Prostate gland (tissue), 2 donors: ENCODE data around the gene NKD2. TPM values are rescaled to one million over a fixed set of nuclear protein-coding genes. Genes with fewer than 3 reads are reported as not detected.
"Not testable (repeated sequence)": the region's sequence is repeated elsewhere in the genome, so short reads cannot be mapped to it uniquely, and the experiment has no call there.

Experiments
- DNase-seq: peaks from one replicate; pipeline ENCODE4 v3.0.0-alpha.2; 2019; ENCODE audit warnings: low spot score
- H3K27ac ChIP-seq, 2 donors: fragments of 200-600 bp; sonication (generic); 2 replicates each; pipeline ENCODE4 v1.5.1; 2017 to 2019
- H3K27me3 ChIP-seq: fragments of 200-600 bp; sonication (generic); replicated peaks from 2 replicates; pipeline ENCODE4 v1.5.1; 2019; ENCODE audit not compliant: insufficient read depth
- H3K36me3 ChIP-seq, 2 donors: fragments of 200-600 bp; sonication (generic); 1 replicate in 1 of 2; 2 replicates in 1 of 2; pipeline versions ENCODE4 v1.5.1 to v1.8.1; 2017 to 2019
- H3K4me1 ChIP-seq: fragments of 200-600 bp; sonication (generic); replicated peaks from 2 replicates; pipeline ENCODE4 v1.5.1; 2019
- H3K4me3 ChIP-seq, 2 donors: fragments of 200-600 bp; sonication (generic); 2 replicates each; pipeline ENCODE4 v1.5.1; 2017 to 2019
- H3K9me3 ChIP-seq: fragments of 200-600 bp; sonication (generic); 2 replicates; pipeline ENCODE4 v1.5.1; 2017
- CTCF ChIP-seq, 4 experiments: fragments of 200-600 bp in 2 of 4; fragments of 450-650 bp in 2 of 4; sonication (generic) in 2 of 4; IDR thresholded peaks; 1 replicate in 3 of 4; 2 replicates in 1 of 4; pipeline ENCODE4 v1.5.1; 2016 to 2019; ENCODE audit warnings: antibody characterized with exemption in 4 of 4, mild to moderate bottlenecking in 2 of 4, moderate library complexity in 2 of 4
- POLR2A ChIP-seq: fragments of 450-650 bp; IDR thresholded peaks from one replicate; pipeline ENCODE4 v1.6.1; 2016; ENCODE audit warnings: antibody characterized with exemption, mild to moderate bottlenecking
- POLR2AphosphoS5 ChIP-seq: sonication (generic); formaldehyde crosslinking; IDR thresholded peaks from one replicate; pipeline ENCODE4 v1.6.1; 2017; ENCODE audit warnings: antibody characterized with exemption
- WGBS: methylation state at CpG from one replicate; pipeline ENCODE4 v1.1.5; 2018; 5-methylcytosine and 5-hydroxymethylcytosine counted together
- intact Hi-C: fragments of 100-400 bp; cut with DNase I; formaldehyde crosslinking; loops from one replicate; pipeline ENCODE4 v1.14.2; 2022
- total RNA-seq, 2 donors: library from RNA; depleted of rRNA; stranded (reverse); fragments of >200 nt; gene quantifications; one replicate each; pipeline ENCODE4 v1.1.0, GENCODE V29; 2016

NKD2 gene
- total RNA-seq, 2 donors from 2014 or later, result 2.9 to 22.1 TPM

DNA sequence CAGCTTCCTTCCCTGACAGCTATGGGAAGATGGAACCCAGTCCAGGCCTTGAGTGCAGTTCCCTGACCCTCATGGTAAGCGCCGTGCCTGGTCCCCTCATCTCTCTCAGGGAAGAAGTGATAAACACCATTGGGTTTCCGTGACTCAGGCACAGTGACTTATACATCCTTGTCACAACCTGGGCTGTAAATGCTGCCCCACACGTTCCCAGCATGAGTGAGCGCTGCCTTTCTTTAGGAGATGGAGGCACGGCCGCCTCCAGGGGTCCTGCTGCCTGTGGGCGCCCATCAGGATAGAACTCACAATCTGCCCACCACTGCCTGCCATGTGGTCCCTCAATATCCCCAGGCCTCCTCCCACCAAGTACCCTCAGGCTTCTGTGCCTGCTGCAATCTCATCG, 8.3 kb upstream of the NKD2 start:
- Histone ChIP-seq H3K36me3 (no peaks in the 10 kb centered on the region), H3K27ac (no peak overlapping the region), H3K4me3 (no peak overlapping the region), H3K4me1 (no peaks in the 10 kb centered on the region), H3K27me3 (no peaks in the 10 kb centered on the region), H3K9me3 (no peaks in the 10 kb centered on the region)
- DNase-seq, result no peak
- intact Hi-C loops, result loop anchor here (5.0 kb wide), 1 partner anchor 73 kb away; no protein-coding TSS in a partner anchor
- TF ChIP-seq CTCF (IDR thresholded peaks at IDR 0.05) (no peak), POLR2AphosphoS5 (no peak), POLR2A (no peak)
- 97% methylated on average over 9 of the region's 9 CpGs for WGBS

DNA sequence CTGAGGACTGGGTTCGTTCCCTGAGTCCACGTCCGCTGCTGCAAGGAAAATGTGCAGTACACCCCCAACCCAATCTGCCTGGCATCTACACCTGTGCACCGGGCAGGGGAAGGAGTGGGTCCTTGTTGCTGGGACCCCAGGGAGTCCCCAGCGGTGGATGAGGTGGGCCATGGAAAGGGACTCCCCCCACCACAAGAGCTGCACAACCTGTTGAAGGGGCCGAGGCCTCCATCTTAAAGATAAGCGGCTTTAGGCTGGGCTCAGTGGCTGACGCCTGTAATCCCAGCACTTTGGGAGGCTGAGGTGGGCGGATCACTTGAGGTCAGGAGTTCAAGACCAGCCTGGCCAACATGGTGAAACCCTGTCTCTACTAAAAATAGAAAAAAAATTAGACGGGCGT, 7.8 kb upstream of the NKD2 start:
- H3K4me1 ChIP-seq, DNase-seq, H3K36me3 ChIP-seq, H3K9me3 ChIP-seq, H3K4me3 ChIP-seq, H3K27me3 ChIP-seq, H3K27ac ChIP-seq: not testable (repeated sequence)
- 95% methylated on average over 11 of the region's 11 CpGs for WGBS
- intact Hi-C loops, result loop anchor here (5.0 kb wide), 1 partner anchor 74 kb away; no protein-coding TSS in a partner anchor

DNA sequence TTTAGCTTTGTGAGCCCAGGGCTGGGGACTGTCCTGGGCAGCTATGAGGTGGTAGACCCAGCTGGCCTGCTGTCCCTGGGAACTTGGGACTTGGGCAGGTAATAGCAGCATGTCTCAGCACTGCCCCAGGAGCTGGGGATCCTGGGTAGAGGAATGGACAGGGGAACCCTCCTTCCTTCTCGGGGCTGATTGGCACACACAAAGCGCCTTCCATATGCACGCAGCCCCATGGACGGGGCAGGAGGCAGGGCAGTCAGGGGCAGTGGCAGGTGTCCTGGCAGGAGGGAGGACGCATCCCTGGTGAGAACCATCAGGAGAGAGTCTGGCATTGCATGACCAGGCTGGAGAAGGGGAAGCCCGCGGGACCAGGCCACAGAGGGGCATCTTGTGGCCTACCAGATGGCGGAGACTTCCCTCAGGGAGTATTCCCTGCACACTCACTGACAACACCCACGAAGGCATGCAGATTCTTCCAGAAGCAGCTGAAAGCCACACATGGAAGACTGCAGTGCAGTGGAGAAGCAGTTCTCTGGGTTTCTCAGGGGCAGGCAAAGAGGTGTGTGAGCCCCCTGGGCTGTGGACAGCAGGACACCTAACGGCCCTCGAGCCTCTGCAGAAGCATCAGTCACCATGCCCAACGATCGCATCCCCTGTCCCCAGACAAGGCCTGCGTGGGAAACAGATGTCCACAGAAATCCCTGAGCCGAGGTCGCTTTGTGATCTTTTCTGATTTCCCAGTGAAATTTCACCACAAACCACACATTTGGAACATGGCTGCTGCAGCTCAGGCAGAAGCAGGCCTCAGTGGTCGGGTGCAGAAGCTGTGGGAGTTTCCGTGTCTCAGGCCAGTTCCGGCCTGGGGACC, 7.0 kb upstream of the NKD2 start:
- no peaks in the 10 kb centered on the region for H3K36me3 ChIP-seq
- no peaks in the 10 kb centered on the region for H3K4me1 ChIP-seq
- 92% methylated on average over 18 of the region's 19 CpGs for WGBS
- TF ChIP-seq CTCF (IDR thresholded peaks at IDR 0.05) (no peak), POLR2AphosphoS5 (no peak), POLR2A (no peak)
- H3K27ac ChIP-seq, result no peak overlapping the region
- intact Hi-C loops, result loop anchor here (5.0 kb wide), 1 partner anchor 74 kb away; no protein-coding TSS in a partner anchor
- H3K4me3 ChIP-seq, result no peak overlapping the region
- no peaks in the 10 kb centered on the region for H3K9me3 ChIP-seq
- no peaks in the 10 kb centered on the region for H3K27me3 ChIP-seq
- DNase-seq, result peak; percentile 4

- H3K27ac ChIP-seq, result no peak overlapping the region
- TF ChIP-seq CTCF (IDR thresholded peaks at IDR 0.05), result no peak
- no peak for TF ChIP-seq POLR2A
- TF ChIP-seq POLR2AphosphoS5, result no peak
- no peaks in the 10 kb centered on the region for H3K36me3 ChIP-seq
- intact Hi-C loops, result loop anchor here (5.0 kb wide), 1 partner anchor 75 kb away; no protein-coding TSS in a partner anchor
- H3K9me3 ChIP-seq, result no peaks in the 10 kb centered on the region
- no peak overlapping the region for H3K4me3 ChIP-seq
- WGBS, result 86% methylated on average over 4 of the region's 4 CpGs
- H3K27me3 ChIP-seq, result no peaks in the 10 kb centered on the region
- DNase-seq, result no peak
- H3K4me1 ChIP-seq, result no peaks in the 10 kb centered on the region
Measured at GRCh38 chr5:1002271-1002546, 6.4 kb upstream of the NKD2 start.

DNA sequence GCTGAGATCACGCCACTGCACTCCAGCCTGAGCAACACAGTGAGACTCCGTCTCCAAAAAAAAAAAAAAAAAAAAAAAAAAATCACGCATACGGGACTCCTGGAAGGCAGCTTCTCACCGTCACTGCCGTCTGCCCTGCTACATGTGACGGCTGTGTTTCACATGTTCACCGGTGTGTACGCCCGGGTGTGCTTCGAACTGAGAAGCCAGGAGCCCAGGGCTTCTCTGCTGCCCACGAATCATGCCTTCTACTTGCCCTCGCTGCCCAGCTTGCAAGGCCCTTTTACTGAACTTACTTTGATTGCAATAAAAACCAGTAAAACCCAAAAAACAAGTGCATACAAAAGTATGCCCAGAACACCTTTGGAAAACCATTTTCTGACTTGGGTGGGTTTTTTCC, 5.8 kb upstream of the NKD2 start:
- Histone ChIP-seq H3K4me3 (no peak overlapping the region), H3K27me3 (no peaks in the 10 kb centered on the region), H3K9me3 (no peaks in the 10 kb centered on the region), H3K36me3 (no peaks in the 10 kb centered on the region), H3K27ac (no peak overlapping the region), H3K4me1 (no peaks in the 10 kb centered on the region)
- intact Hi-C loops, result loop anchor here (5.0 kb wide), 1 partner anchor 76 kb away; no protein-coding TSS in a partner anchor
- 50% methylated on average over 13 of the region's 13 CpGs for WGBS
- no peak for TF ChIP-seq POLR2AphosphoS5
- no peak for TF ChIP-seq POLR2A
- no peak for TF ChIP-seq CTCF (IDR thresholded peaks at IDR 0.05)
- no peak for DNase-seq
